Measurements from ENCODE around the gene CT47A7.
"Not testable (repeated sequence)": the region's sequence is repeated elsewhere in the genome, so short reads cannot be mapped to it uniquely, and the experiment has no call there.

- TF ChIP-seq CTCF, POLR2A (IDR thresholded peaks at IDR 0.05): not testable (repeated sequence)
These were observed 29.3 kb upstream of the CT47A7 start, which contains the start of gene CT47A1 for GRCh38 chrX:120985660-120986059.
